H1 (cell line): ENCODE data around the gene JUP. TPM values are rescaled to one million over a fixed set of nuclear protein-coding genes. Genes with fewer than 3 reads are reported as not detected.

Experiments
- CTCF ChIA-PET: fragments of 300-600 bp; sonication (Branson Sonifier 250); formaldehyde crosslinking; loops from one replicate; lab custom pipeline; 2021; ENCODE audit not compliant: partially characterized antibody; lab: Charles Lee
- POLR2A ChIA-PET: fragments of 300-600 bp; sonication (Branson Sonifier 250); formaldehyde crosslinking; loops from one replicate; lab custom pipeline; 2021; ENCODE audit warnings: inconsistent platforms; ENCODE audit not compliant: partially characterized antibody; lab: Charles Lee
- DNase-seq, 2 experiments: peaks; one replicate each; pipeline versions ENCODE4 v3.0.0 to v3.0.0-alpha.2; 2010 to 2022; ENCODE audit warnings: low spot score in 2 of 2, low read depth in 1 of 2, mixed read lengths in 1 of 2
- FAIRE-seq: peaks from 2 replicates; lab custom pipeline; 2011; peaks lifted over from hg19 to GRCh38; lab: Jason Lieb, UNC
- H2AFZ ChIP-seq: 2 replicates; pipeline ENCODE4 v1.8.1; 2012; ENCODE audit warnings: low read length, inconsistent platforms
- H2AK5ac ChIP-seq: 2 replicates; pipeline ENCODE4 v1.6.1; 2013; ENCODE audit warnings: low read depth, low read length
- H2BK120ac ChIP-seq: replicated peaks from 2 replicates; pipeline ENCODE3; 2013; ENCODE audit warnings: low read depth, low read length, inconsistent platforms
- H2BK12ac ChIP-seq: 2 replicates; pipeline ENCODE4 v1.6.1; 2013; ENCODE audit warnings: low read depth, low read length
- H2BK15ac ChIP-seq: 2 replicates; pipeline ENCODE4 v1.6.1; 2013; ENCODE audit warnings: low read length
- H2BK20ac ChIP-seq: 2 replicates; pipeline ENCODE4 v1.6.1; 2013; ENCODE audit warnings: low read length
- H2BK5ac ChIP-seq: 2 replicates; pipeline ENCODE4 v1.6.1; 2013; ENCODE audit warnings: low read depth, low read length
- H3K14ac ChIP-seq: 2 replicates; pipeline ENCODE4 v1.6.1; 2013; ENCODE audit warnings: inconsistent platforms; ENCODE audit not compliant: insufficient read length
- H3K18ac ChIP-seq: 2 replicates; pipeline ENCODE4 v1.6.1; 2013; ENCODE audit warnings: low read length; ENCODE audit errors: extremely low read depth
- H3K23ac ChIP-seq: 2 replicates; pipeline ENCODE4 v1.6.1; 2013; ENCODE audit warnings: inconsistent platforms; ENCODE audit not compliant: insufficient read length
- H3K23me2 ChIP-seq: 2 replicates; pipeline ENCODE4 v1.6.1; 2013; ENCODE audit warnings: low read depth, low read length
- H3K27ac ChIP-seq: 2 replicates; pipeline ENCODE4 v1.6.1; 2011; ENCODE audit warnings: low read depth, low read length, inconsistent platforms
- H3K27me3 ChIP-seq, 4 experiments: replicated peaks in 1 of 4; 1 replicate in 1 of 4; 2 replicates in 3 of 4; pipeline versions ENCODE4 v1.6.1 to v1.8.1; 2011 to 2013; ENCODE audit warnings: low read length in 3 of 4, mild to moderate bottlenecking in 3 of 4, inconsistent platforms in 2 of 4, mixed read lengths in 2 of 4, moderate library complexity in 1 of 4; ENCODE audit not compliant: control insufficient read depth in 3 of 4, insufficient read depth in 3 of 4; ENCODE audit errors: extremely low read depth in 1 of 4
- H3K36me3 ChIP-seq, 4 experiments: 2 replicates each; pipeline versions ENCODE4 v1.6.1 to v1.8.1; 2011 to 2013; ENCODE audit warnings: mild to moderate bottlenecking in 4 of 4, low read length in 3 of 4, moderate library complexity in 2 of 4, control low read depth in 1 of 4, inconsistent platforms in 1 of 4; ENCODE audit not compliant: insufficient read depth in 4 of 4, control insufficient read depth in 2 of 4
- H3K4ac ChIP-seq: replicated peaks from 2 replicates; pipeline ENCODE3; 2013; ENCODE audit warnings: low read length, low read depth, mixed read lengths, inconsistent platforms; ENCODE audit not compliant: insufficient read length
- H3K4me1 ChIP-seq, 4 experiments: replicated peaks in 1 of 4; 1 replicate in 1 of 4; 2 replicates in 3 of 4; pipeline versions ENCODE4 v1.6.1 to v1.8.1; 2011 to 2013; ENCODE audit warnings: low read length in 3 of 4, inconsistent platforms in 2 of 4, mixed read lengths in 1 of 4; ENCODE audit not compliant: insufficient read depth in 4 of 4, control insufficient read depth in 3 of 4
- H3K4me2 ChIP-seq, 2 experiments: 2 replicates each; pipeline versions ENCODE4 v1.6.1 to v1.8.1; 2011 to 2013; ENCODE audit warnings: low read depth in 2 of 2, low read length in 2 of 2, control low read depth in 1 of 2, inconsistent platforms in 1 of 2, mild to moderate bottlenecking in 1 of 2; ENCODE audit not compliant: insufficient read depth in 1 of 2
- H3K4me3 ChIP-seq, 4 experiments: fragments of 200-600, 300-600 bp in 1 of 4; sonication (generic), shearing (Covaris generic), sonication (Bioruptor Twin) in 1 of 4; 2 replicates each; pipeline versions ENCODE4 v1.5.1 to v1.8.1; 2011 to 2016; ENCODE audit warnings: low read length in 4 of 4, low read depth in 3 of 4, control low read depth in 2 of 4, inconsistent platforms in 2 of 4, mild to moderate bottlenecking in 2 of 4, mixed read lengths in 1 of 4, moderate library complexity in 1 of 4; ENCODE audit not compliant: insufficient read depth in 2 of 4; ENCODE audit errors: extremely low read depth in 1 of 4
- H3K56ac ChIP-seq: replicated peaks from 2 replicates; pipeline ENCODE3; 2013; ENCODE audit warnings: low read depth, mild to moderate bottlenecking, mixed read lengths, low read length, inconsistent platforms; ENCODE audit not compliant: insufficient read length
- H3K79me1 ChIP-seq: 2 replicates; pipeline ENCODE4 v1.6.1; 2013; ENCODE audit warnings: low read depth, low read length, control low read depth
- H3K79me2 ChIP-seq, 2 experiments: 2 replicates each; pipeline versions ENCODE4 v1.6.1 to v1.8.1; 2012 to 2013; ENCODE audit warnings: low read length in 2 of 2, mild to moderate bottlenecking in 2 of 2, inconsistent platforms in 1 of 2; ENCODE audit not compliant: insufficient read depth in 2 of 2, control insufficient read depth in 1 of 2
- H3K9ac ChIP-seq, 4 experiments: replicated peaks in 1 of 4; 1 replicate in 1 of 4; 2 replicates in 3 of 4; pipeline versions ENCODE4 v1.6.1 to v1.8.1; 2011 to 2013; ENCODE audit warnings: low read depth in 3 of 4, low read length in 3 of 4, control low read depth in 2 of 4, mild to moderate bottlenecking in 2 of 4, moderate library complexity in 2 of 4, inconsistent platforms in 1 of 4; ENCODE audit errors: extremely low read depth in 1 of 4
- H3K9me3 ChIP-seq, 2 experiments: 2 replicates each; pipeline versions ENCODE4 v1.6.1 to v1.8.1; 2012 to 2013; ENCODE audit warnings: mild to moderate bottlenecking in 2 of 2, moderate library complexity in 2 of 2, control low read depth in 1 of 2, inconsistent platforms in 1 of 2, low read depth in 1 of 2, low read length in 1 of 2, mixed read lengths in 1 of 2; ENCODE audit not compliant: insufficient read depth in 2 of 2
- H4K20me1 ChIP-seq, 2 experiments: replicated peaks in 1 of 2; 2 replicates each; pipeline versions ENCODE3 to v1.8.1; 2011 to 2013; ENCODE audit warnings: inconsistent platforms in 2 of 2, low read length in 2 of 2, mild to moderate bottlenecking in 1 of 2; ENCODE audit not compliant: insufficient read depth in 2 of 2, control insufficient read depth in 1 of 2
- H4K5ac ChIP-seq: 2 replicates; pipeline ENCODE4 v1.6.1; 2013; ENCODE audit warnings: low read length, low read depth, mixed read lengths, inconsistent platforms; ENCODE audit not compliant: insufficient read length
- H4K8ac ChIP-seq: 2 replicates; pipeline ENCODE4 v1.8.0; 2013; ENCODE audit warnings: mild to moderate bottlenecking, moderate library complexity, low read length, inconsistent platforms; ENCODE audit not compliant: insufficient read depth; ENCODE audit errors: extremely low read depth
- H4K91ac ChIP-seq: replicated peaks from 2 replicates; pipeline ENCODE3; 2013; ENCODE audit warnings: low read length, mixed read lengths, inconsistent platforms; ENCODE audit not compliant: insufficient read length
- WGBS, 2 experiments: shearing (Covaris generic) in 1 of 2; methylation state at CpG; one replicate each; pipeline versions ENCODE4 v1.1.6 to v1.1.7; 2013 to 2015; ENCODE audit warnings: low lambda C conversion rate in 2 of 2, mixed read lengths in 2 of 2, inconsistent platforms in 1 of 2, low coverage in 1 of 2, missing lambda C conversion rate in 1 of 2; ENCODE audit not compliant: insufficient replicate concordance in 2 of 2, insufficient coverage in 1 of 2, insufficient read length in 1 of 2; ENCODE audit errors: extremely low coverage in 1 of 2, missing lambda C conversion rate in 1 of 2; 5-methylcytosine and 5-hydroxymethylcytosine counted together
- polyA plus RNA-seq, 7 experiments: library from polyadenylated mRNA; depleted of rRNA in 3 of 7; stranded (reverse) in 5 of 7; unstranded in 2 of 7; fragments of >200 nt in 5 of 7; fragments of 200-250 nt in 2 of 7; gene quantifications; 1 replicate in 5 of 7; 2 replicates in 1 of 7; 4 replicates in 1 of 7; pipeline versions ENCODE4 v1.2.1 to v1.2.3, GENCODE V29; 2011 to 2013; ENCODE audit warnings: missing spikeins in 2 of 7, mixed read lengths in 2 of 7
- total RNA-seq: library from RNA; stranded (reverse); fragmentation: NEBNext Ultra II Directional; extraction: Animal tissue kit (Norgen Biotek cat#: 25700); gene quantifications from 2 replicates; pipeline ENCODE4 v1.2.1, GENCODE V29; 2021

The JUP gene
- total and polyA plus RNA-seq, 2 of the 8 experiments (the other 6 are each of a cell fraction or from before 2014, with no cell fraction given) = 62.8 to 102 TPM

DNA sequence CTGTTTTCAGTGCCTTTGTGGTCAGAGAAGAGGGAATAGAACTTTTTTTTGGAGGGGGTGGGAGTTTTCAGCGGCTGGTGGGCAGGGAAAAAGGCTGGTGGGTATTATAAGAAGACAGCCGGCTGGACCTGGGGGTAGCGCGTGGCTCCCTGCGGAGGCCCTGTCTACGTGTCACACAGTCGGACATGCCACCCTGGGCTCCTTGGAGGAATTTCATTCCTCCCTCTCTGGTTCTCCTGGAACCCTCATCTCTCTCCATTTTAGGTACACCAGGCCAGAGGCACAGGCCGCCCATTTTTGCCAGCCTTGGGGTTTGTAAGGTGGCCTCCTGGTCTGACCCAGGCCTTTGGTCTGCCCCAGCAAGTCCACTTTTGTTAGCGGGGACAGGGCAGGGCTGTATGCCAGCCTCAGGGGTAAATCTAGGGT, 27.2 kb upstream of the JUP start:
- H4K91ac ChIP-seq = peak overlapping the region; percentile 83
- H3K56ac ChIP-seq = no peak overlapping the region
- CTCF ChIA-PET = interaction anchor here (0.8 to 4.8 kb wide), 8 partner anchors 8 to 118 kb away, joined by 3 to 46 read pairs (median 10); partner anchors contain the start of gene JUP
- no peak for DNase-seq
- peak overlapping the region; percentile 94 to 95 for H3K4me2 ChIP-seq
- peak overlapping the region; percentile 70 to 94 (median 81) for H3K4me3 ChIP-seq
- H3K14ac ChIP-seq = peak overlapping the region; percentile 37
- peak overlapping the region; percentile 91; the same call in 1 of the 2 replicates for H2BK5ac ChIP-seq
- H4K8ac ChIP-seq = no peak overlapping the region
- H4K5ac ChIP-seq = peak overlapping the region; percentile 11
- H2BK12ac ChIP-seq = peak overlapping the region; percentile 80; the same call in 1 of the 2 replicates
- peaks cover 21% of the 10 kb centered on the region for H3K23me2 ChIP-seq
- H3K4ac ChIP-seq = peak overlapping the region; percentile 47
- H2BK15ac ChIP-seq = no peak overlapping the region; the same call in 1 of the 2 replicates
- no peak overlapping the region for H2BK120ac ChIP-seq
- peak overlapping the region in 3 of 4 experiments; percentile 41 to 66 (median 45); a peak in 5 of 7 replicates for H3K9ac ChIP-seq
- H2BK20ac ChIP-seq = no peak overlapping the region
- H2AFZ ChIP-seq = 0 out of 2 replicates have a peak overlapping the region, but pooled peaks have one; percentile 6
- 27% methylated on average over 9 of the region's 9 CpGs; no CpG with 5 or more reads in 1 of the 2 experiments for WGBS, 2 experiments
- peaks cover 0 to 6% (median 3%) of the 10 kb centered on the region in 4 experiments; a peak in 4 of 7 replicates for H3K27me3 ChIP-seq
- H3K36me3 ChIP-seq = peaks cover 2 to 6% (median 3%) of the 10 kb centered on the region in 4 experiments; a peak in 3 of 8 replicates
- FAIRE-seq = no peak
- POLR2A ChIA-PET = interaction anchor here (0.9 to 4.2 kb wide), 13 partner anchors 8 to 123 kb away, joined by 4 to 40 read pairs (median 8); partner anchors contain the start of genes HAP1 and JUP
- peaks cover 0 to 27% (median 9%) of the 10 kb centered on the region in 4 experiments; a peak in 6 of 7 replicates for H3K4me1 ChIP-seq
- H3K9me3 ChIP-seq = peaks cover 0 to 4% of the 10 kb centered on the region in 2 experiments; a peak in 1 of 4 replicates
- no peak overlapping the region for H3K23ac ChIP-seq
- H3K79me2 ChIP-seq = peaks cover 0 to 35% of the 10 kb centered on the region in 2 experiments; a peak in 2 of 4 replicates
- H4K20me1 ChIP-seq = peaks cover 0 to 16% of the 10 kb centered on the region in 2 experiments
- peaks cover 16% of the 10 kb centered on the region for H3K79me1 ChIP-seq
- no peak overlapping the region for H3K27ac ChIP-seq
- H3K18ac ChIP-seq = peak overlapping the region; percentile 36
- H2AK5ac ChIP-seq = 0 out of 2 replicates have a peak overlapping the region, but pooled peaks have one; percentile 47
